ENCODE data around the gene GPR15LG.

Gene GPR15LG

DNA sequence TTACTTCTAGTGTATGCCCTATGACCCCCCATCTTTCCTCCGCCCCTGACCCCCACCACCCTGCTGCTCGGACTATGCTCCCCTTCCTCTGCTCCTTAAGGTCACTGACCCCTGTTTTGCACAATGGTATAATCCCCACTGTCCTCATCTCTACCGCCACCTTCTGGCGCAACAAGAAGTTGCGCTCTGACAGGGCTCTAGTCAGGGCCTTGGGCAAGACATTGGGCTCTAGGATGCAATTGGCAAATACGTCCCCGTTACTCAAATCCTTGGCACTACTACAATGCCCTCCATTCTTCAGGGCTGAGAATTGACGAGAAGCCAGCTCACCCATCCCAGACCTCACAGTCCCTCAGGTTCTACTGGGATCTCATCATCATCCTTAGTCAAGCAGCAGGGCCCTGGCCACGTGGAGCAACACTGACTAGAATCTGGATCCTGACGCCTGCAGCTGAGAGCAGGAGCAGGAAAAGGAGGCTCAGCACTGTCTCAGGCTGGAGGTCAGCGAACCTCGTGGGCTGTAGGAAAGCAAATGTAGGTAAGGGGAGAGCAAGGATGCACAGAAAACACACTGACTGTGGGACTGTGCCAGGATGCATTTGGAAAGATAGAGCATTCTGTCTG lies 41.1 kb downstream of the GPR15LG start:
- no peak for DNase-seq (ENCODE audit: low spot score)

DNA sequence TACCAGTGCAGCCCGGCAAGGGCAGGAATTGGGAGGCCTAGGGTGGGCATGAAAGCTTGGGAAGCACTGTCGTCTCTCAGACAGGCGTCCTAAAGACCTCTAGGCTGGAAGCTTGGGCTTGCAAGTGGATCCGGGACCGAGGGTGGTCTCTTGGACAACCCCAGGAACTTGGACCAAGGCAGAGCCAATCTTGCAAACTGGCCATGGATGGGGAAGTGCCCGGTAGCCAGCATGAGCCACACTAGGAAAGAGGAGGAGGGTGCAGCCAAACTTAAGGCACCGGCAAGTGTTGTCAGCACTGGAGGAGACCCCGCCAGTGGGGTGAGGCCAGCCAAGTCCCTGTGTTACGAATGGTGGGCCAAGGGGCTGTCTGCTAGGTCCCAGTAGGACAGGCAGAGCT lies 43.2 kb downstream of the GPR15LG start:
- no peak for DNase-seq (ENCODE audit: low spot score)

DNA sequence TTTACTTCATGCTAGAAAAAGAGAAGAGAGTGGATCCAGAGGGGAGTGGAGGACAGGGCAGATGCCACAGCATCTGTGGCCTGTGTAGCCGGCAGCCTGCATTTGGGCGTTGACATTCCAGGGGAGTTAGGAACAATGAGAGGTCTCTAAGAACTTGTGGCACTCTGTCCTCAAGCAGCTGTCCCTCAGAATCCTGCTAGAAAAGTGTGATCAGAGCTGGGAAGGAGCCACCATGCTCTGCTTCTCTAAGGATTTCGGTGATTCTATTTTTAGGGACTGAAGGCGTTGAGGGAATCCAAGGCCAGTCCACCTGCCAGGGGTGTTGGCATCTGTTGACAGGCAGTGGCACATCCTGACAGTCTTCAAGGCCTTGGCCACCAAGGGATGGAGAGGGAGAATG lies 44.1 kb downstream of the GPR15LG start:
- DNase-seq (ENCODE audit: low spot score) = no peak

DNA sequence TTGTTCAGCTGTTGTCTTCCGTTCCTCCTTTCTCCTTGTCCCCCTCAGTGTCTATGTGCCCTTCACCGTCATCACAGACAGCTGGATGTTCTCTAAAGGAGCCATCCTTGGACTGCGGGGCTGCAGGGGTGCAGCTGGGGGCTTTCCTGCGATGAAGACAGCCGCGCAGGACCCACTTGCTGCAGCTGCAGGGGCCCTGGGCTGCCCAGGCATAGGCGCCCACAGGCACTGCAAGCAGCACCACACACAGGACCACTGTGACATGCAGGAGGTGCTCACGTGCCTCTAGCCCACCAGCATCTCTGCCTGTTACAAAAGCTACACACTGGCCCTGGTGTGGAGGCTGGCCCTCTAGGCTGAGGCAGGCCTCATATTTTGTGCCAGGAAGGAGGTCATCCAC lies 48.3 kb downstream of the GPR15LG start:
- DNase-seq (ENCODE audit: low spot score) = no peak

DNA sequence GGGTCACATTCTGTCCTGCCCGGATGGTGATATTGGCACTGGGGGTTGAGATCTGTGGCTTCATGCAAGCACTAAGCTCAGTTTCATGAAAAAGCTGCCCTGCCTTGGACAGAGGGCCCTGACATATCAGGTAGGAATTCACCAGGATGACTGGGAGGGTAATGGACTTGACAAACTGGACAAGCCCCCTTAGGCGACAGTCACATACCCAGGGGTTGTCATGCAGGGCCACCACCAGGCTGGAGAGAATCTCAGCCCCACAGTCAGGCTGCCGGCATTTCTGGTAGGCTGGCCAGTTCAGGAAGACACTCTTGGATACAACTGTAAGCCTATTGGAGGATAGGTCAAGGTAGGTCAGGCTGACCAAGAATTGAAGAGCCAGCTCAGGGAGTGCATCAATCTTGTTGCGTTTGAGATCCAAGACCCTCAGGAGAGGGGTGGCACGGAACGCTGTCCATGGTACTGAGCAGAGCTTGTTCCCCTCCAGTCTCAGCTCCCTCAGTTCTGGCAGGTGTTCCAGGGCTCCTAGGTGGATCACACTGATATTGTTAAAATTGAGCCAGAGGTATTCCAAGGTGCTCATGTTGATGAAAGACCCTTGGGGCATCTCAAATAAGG lies 50.9 kb downstream of the GPR15LG start:
- no peak for DNase-seq (ENCODE audit: low spot score)

DNA sequence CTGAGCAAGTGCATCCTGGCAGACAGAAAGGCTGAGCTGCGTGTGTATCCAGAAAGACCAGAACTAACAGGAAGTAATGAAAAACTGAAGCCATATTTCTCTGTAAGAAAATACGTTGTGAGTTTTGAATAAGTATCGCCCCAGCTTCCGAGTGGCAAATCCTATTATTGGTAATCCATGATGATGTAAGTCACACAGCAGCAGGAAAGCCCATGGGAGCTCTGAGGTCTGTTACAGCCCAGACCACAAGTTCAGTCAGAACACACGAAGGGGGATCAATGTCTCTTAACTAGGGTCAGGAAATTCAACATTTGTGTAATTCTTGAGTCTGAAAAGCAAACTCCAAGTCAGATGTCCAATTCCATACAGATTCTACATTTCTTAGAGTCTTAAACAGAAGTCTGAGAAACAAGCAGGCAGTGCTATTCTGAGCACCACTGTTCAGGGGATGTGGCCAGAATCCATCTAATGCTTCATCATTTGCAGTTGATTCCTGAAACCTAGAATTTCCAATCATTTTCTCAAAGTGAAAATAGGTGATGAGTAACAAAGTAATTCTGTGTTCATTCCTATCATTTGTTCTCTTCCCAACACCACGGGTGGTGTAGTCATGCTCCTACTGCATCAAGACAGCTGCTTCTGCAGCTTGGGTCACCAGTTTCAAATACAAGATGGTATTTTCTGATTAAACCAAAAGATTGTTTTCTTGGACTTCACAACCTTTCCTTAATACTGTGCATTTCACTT lies 52.0 kb downstream of the GPR15LG start, which contains the start of gene LRIT2:
LRIT2 (minus strand) TSS at position 118 of the 747 bp plus-strand sequence; CDS start at position 94, 24 bp downstream.
- DNase-seq (ENCODE audit: low spot score) = no peak

DNA sequence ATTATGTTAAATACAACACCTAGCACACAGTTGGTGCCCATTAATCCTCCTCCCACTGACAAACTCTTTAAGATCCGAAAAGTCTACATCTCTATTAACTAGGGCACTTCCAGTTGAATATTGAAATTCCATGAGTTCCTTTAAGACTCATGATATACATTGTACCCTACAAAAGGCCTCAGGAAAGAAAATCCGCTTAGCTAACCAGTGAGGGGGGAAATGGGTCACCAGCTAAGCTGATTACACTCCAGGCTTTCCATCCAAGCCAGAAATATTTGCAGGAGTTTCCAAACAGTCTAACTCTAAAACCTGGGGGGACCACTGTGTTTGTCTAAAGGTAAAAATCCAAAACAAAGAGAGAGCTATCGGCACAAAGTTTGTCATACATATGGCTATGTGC lies 53.0 kb downstream of the GPR15LG start:
- DNase-seq (ENCODE audit: low spot score) = no peak

DNA sequence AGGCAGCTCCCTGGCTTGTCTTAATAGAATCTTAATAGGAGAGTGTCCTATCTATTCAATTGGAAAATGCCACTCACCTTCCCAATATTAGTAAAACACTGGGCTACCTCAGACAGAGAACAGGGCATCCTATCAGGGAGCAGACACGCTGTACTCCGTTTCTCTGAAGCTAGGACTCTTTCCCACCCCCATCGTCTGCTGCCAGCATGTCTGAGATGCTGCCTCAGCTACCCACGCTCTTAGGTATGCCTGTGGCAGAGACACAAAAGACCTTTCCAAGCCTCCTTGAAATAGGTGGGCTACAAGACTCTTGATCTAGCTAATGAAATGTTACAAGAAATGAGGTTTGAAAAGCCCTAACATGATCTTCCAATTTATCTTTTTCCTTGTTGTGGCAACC lies 54.2 kb downstream of the GPR15LG start:
- DNase-seq (ENCODE audit: low spot score) = no peak

DNA sequence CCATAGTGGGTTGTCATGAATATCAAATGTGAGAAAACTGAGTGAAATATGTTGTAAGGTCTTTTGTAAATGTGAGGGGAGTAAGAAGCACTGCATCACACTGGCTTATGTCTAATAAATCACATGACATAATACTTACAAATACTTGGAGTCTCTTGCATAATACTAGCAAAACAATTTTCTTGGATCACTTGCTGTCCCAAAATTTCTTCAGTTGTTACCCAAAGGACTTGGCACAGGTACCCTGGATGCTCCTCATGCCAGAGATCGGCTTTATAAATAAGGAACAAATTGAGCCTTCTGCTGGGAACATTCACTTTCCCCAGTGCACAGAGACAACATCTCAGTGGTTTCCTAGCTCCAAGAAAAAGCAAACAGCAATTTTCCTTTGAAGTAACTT lies 56.8 kb downstream of the GPR15LG start:
- no peak for DNase-seq (ENCODE audit: low spot score)

DNA sequence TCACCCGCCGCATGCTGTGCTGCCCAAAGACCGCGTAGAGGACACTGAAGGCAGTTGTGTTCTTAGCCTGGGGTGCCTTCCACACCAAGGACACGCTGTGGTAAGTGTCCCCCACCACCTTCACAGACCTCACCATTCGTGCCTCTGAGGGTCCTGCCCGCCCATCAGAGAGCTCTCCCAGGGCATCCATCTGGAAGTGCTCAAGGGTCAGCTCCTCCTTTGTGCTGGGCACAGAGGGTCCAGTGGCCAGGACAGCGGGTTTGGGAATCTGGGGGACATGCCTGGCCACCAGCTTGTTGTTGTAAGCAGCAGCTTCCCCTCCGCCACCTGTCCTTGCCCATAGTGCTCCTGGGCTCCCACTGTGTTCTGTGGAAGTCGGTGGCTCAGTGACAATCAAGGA lies 58.8 kb downstream of the GPR15LG start:
- no peak for DNase-seq (ENCODE audit: low spot score)

DNA sequence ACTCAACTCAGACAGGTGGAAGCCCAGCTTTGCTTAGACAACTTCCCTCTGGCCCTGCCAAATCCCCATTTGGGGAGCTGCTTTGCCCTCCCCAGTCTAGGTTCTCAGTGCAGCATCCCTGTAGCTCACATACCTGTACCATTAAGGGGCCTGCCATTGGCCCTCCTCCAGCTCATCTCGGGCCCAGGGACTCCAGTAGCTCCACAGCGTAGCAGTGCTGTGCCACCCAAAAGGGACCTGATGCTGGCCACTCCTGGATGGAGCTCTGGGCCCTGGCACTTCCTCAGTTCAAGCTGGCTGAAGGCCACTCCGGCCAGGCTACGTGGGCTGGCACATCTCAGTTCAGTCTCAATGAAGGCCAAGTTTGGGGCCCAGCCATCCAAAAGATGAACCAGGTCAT lies 60.3 kb downstream of the GPR15LG start:
- no peak for DNase-seq (ENCODE audit: low spot score)

DNA sequence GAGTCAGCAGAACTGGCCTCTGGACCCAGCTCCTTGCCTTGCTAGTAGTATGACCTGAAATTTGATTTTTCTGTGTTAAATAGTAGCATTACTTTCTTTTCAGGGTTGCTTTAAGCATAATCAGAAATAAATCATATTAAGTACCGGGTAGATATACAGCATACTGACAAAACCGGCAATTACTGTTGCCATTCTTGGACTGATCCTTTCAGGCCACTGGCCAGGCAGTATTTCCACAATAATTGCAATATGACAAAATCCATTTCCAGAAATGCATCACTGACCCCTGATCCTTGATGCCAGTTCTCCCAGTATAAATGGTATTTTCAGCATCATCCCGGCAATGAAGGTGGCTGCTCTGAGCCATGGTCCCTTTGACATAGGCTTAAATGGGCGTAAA lies 60.9 kb downstream of the GPR15LG start:
- DNase-seq (ENCODE audit: low spot score) = no peak
